Mesendoderm (in vitro differentiated cells): Measurements from ENCODE around the gene FAM163B.

Source experiments
- DNase-seq: peaks from one replicate; pipeline ENCODE4 v3.0.0; 2013
- H2AK5ac ChIP-seq: 2 replicates; pipeline ENCODE4 v1.6.1; 2013; ENCODE audit warnings: low read length, inconsistent platforms
- H2BK120ac ChIP-seq: 2 replicates; pipeline ENCODE4 v1.6.1; 2013; ENCODE audit warnings: low read depth, mild to moderate bottlenecking, low read length, moderate library complexity, mixed read lengths
- H2BK15ac ChIP-seq: replicated peaks from 2 replicates; pipeline ENCODE4 v1.6.1; 2013; ENCODE audit warnings: low read depth, mild to moderate bottlenecking, moderate library complexity
- H2BK5ac ChIP-seq: 2 replicates; pipeline ENCODE4 v1.6.1; 2013; ENCODE audit warnings: low read length, inconsistent platforms
- H3K18ac ChIP-seq: 2 replicates; pipeline ENCODE4 v1.6.1; 2013; ENCODE audit warnings: mild to moderate bottlenecking, low read length, mixed read lengths
- H3K23ac ChIP-seq: one replicate; pipeline ENCODE4 v1.6.1; 2013; ENCODE audit warnings: low read length
- H3K27ac ChIP-seq: 2 replicates; pipeline ENCODE4 v1.5.1; 2013; ENCODE audit warnings: low read depth, mild to moderate bottlenecking, inconsistent platforms, low read length, moderate library complexity
- H3K27me3 ChIP-seq: 2 replicates; pipeline ENCODE4 v1.6.1; 2013; ENCODE audit warnings: low read length, control low read depth, mild to moderate bottlenecking, inconsistent platforms; ENCODE audit not compliant: insufficient read depth, poor library complexity
- H3K36me3 ChIP-seq: 2 replicates; pipeline ENCODE4 v1.6.1; 2013; ENCODE audit warnings: low read length, inconsistent platforms; ENCODE audit not compliant: control insufficient read depth, insufficient read depth
- H3K4ac ChIP-seq: one replicate; pipeline ENCODE4 v1.6.1; 2013; ENCODE audit warnings: low read depth, mild to moderate bottlenecking, low read length, moderate library complexity
- H3K4me1 ChIP-seq: 2 replicates; pipeline ENCODE4 v1.6.1; 2013; ENCODE audit warnings: low read depth, low read length, inconsistent platforms; ENCODE audit not compliant: control insufficient read depth
- H3K4me2 ChIP-seq: 2 replicates; pipeline ENCODE4 v1.6.1; 2013; ENCODE audit warnings: low read length
- H3K4me3 ChIP-seq: 2 replicates; pipeline ENCODE4 v1.5.1; 2013; ENCODE audit warnings: mild to moderate bottlenecking, low read length
- H3K56ac ChIP-seq: one replicate; pipeline ENCODE4 v1.6.1; 2013; ENCODE audit warnings: low read length
- H3K79me1 ChIP-seq: 2 replicates; pipeline ENCODE4 v1.6.1; 2013; ENCODE audit warnings: low read length, inconsistent platforms
- H3K79me2 ChIP-seq: 2 replicates; pipeline ENCODE4 v1.6.1; 2013; ENCODE audit warnings: mild to moderate bottlenecking, low read length; ENCODE audit not compliant: control insufficient read depth, insufficient read depth
- H3K9ac ChIP-seq: 2 replicates; pipeline ENCODE4 v1.6.1; 2013; ENCODE audit warnings: low read length, inconsistent platforms
- H4K5ac ChIP-seq: one replicate; pipeline ENCODE4 v1.6.1; 2013; ENCODE audit warnings: low read length
- H4K8ac ChIP-seq: one replicate; pipeline ENCODE4 v1.6.1; 2013; ENCODE audit warnings: low read depth, mild to moderate bottlenecking, control low read depth, low read length, moderate library complexity
- WGBS: extraction: QIAGEN DNeasy Blood & Tissue Kit; methylation state at CpG from one replicate; pipeline ENCODE4 v1.1.7; 2013; ENCODE audit warnings: low lambda C conversion rate, missing lambda C conversion rate; ENCODE audit not compliant: insufficient coverage; ENCODE audit errors: extremely low coverage; 5-methylcytosine and 5-hydroxymethylcytosine counted together

The FAM163B gene

GRCh38 chr9:133576875-133577736, 32.1 kb downstream of the FAM163B start:
- Histone ChIP-seq H4K5ac (no peak overlapping the region), H3K4me2 (no peak overlapping the region), H3K56ac (no peak overlapping the region), H4K8ac (no peak overlapping the region), H3K27ac (no peak overlapping the region), H3K4ac (no peak overlapping the region), H2AK5ac (no peak overlapping the region), H3K79me2 (no peaks in the 10 kb centered on the region), H3K27me3 (no peaks in the 10 kb centered on the region), H2BK120ac (no peak overlapping the region), H3K79me1 (no peaks in the 10 kb centered on the region), H2BK15ac (no peak overlapping the region), H2BK5ac (no peak overlapping the region), H3K18ac (no peak overlapping the region), H3K9ac (no peak overlapping the region), H3K4me3 (no peak overlapping the region), H3K4me1 (peaks cover 3% of the 10 kb centered on the region), H3K23ac (no peak overlapping the region), H3K36me3 (no peaks in the 10 kb centered on the region)
- no CpG with 5 or more reads among the region's 34 CpGs for WGBS
- no peak for DNase-seq

DNA sequence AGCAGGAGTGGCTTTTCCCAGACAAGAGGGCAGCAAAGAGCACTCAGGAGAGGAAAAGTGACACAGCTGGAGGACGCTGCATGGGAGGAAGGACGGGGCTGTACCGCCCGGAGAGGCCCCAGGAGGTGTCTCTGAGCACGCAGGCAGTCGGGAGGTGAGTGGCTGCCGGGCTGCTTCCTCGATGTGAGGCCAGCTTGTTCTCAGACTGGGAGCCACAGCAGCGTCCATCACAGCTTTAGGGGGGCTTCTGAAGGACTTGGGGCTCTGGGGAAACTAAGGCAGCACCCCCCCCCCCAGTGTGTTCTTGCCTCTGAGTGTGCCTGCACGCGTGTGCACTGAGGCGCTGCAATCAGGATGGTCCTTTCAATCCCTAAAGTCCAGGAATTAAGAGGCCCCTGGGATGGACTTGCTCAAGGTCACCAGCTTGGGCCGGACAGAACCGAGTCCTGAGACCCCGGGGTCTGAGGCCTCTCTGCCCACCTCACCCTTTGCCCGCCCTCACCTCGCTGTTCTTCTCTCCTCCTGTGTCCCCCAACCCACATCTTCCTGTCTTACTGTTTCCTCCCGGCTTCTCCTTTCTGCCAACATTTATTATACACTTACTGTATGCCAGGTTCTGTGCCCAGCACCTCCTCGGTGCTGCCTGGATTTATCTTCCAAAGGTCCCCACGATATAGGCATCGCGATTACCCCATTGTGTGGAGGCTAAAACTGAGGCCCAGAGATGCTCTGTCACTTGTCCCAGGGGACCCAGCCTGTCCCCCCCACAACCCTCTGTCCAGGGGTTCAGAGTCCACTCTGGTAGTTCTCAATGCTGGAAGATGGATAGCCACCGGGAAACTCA, 32.9 kb downstream of the FAM163B start:
- Histone ChIP-seq H3K23ac (no peak overlapping the region), H3K4ac (no peak overlapping the region), H3K56ac (no peak overlapping the region), H3K4me1 (peaks cover 2% of the 10 kb centered on the region), H3K4me2 (no peak overlapping the region), H3K9ac (no peak overlapping the region), H4K5ac (no peak overlapping the region), H3K36me3 (no peaks in the 10 kb centered on the region), H2BK5ac (no peak overlapping the region), H3K18ac (no peak overlapping the region), H3K79me1 (no peaks in the 10 kb centered on the region), H4K8ac (no peak overlapping the region), H3K4me3 (no peak overlapping the region), H3K79me2 (no peaks in the 10 kb centered on the region), H3K27me3 (no peaks in the 10 kb centered on the region), H2BK15ac (no peak overlapping the region), H3K27ac (no peak overlapping the region), H2AK5ac (no peak overlapping the region), H2BK120ac (no peak overlapping the region)
- WGBS = no CpG with 5 or more reads among the region's 23 CpGs
- no peak for DNase-seq

DNA sequence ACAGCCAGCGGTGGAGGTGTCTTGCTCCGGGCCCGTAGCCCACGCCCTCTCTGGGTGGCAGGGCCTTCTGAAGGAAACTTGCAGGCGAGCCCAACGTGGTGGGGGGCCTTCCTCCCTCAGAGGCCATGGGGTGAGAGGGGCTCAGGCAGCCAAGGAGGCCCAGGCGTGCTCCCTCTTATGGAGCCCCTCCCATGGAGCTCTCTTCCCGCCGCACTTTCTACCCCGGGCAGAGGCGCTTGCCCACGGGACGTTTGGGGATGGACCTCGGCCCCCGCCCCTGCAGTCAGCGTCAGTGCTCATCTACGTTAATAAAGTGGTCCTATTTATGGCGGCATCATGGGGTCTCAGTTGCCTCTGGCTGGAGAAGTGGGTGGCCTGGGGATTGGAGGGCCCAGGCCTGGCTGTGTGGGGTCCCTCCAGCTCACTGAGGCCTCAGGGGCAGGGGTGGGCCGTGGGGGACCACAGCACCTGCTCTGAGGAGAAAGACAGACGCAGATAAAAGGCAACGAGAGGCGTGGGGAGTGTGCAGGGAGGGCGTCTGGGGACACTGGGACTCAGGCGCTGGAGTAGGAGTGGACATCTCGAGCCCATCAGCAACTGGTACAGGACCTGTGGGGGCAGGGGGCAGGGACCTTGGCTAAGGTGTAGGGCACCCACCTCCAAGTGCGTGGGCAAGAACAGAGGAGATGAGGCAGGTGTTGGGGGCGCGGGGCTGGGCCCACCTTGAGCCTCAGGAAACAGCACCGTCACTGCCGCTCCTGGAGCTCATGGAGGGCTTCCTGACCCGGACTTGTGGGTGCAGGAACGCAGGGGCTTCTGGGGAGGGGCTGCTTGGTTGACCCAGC, 33.8 kb downstream of the FAM163B start:
- no CpG with 5 or more reads among the region's 32 CpGs for WGBS
- H2AK5ac ChIP-seq = no peak overlapping the region
- no peak overlapping the region for H2BK120ac ChIP-seq
- no peak overlapping the region for H2BK15ac ChIP-seq
- H3K27me3 ChIP-seq = no peaks in the 10 kb centered on the region
- H2BK5ac ChIP-seq = no peak overlapping the region
- H3K4ac ChIP-seq = no peak overlapping the region
- H3K27ac ChIP-seq = no peak overlapping the region
- no peaks in the 10 kb centered on the region for H3K79me2 ChIP-seq
- H3K4me1 ChIP-seq = peaks cover 2% of the 10 kb centered on the region
- H3K4me3 ChIP-seq = no peak overlapping the region
- H3K9ac ChIP-seq = no peak overlapping the region
- H3K36me3 ChIP-seq = no peaks in the 10 kb centered on the region
- H3K18ac ChIP-seq = no peak overlapping the region
- no peak overlapping the region for H3K56ac ChIP-seq
- H3K4me2 ChIP-seq = no peak overlapping the region
- no peaks in the 10 kb centered on the region for H3K79me1 ChIP-seq
- H4K8ac ChIP-seq = no peak overlapping the region
- H3K23ac ChIP-seq = no peak overlapping the region
- DNase-seq = no peak
- H4K5ac ChIP-seq = no peak overlapping the region

GRCh38 chr9:133574771-133575170, 34.4 kb downstream of the FAM163B start:
- Histone ChIP-seq H2BK15ac (no peak overlapping the region), H3K27ac (no peak overlapping the region), H3K18ac (no peak overlapping the region), H4K5ac (no peak overlapping the region), H2AK5ac (no peak overlapping the region), H3K56ac (no peak overlapping the region), H3K4me3 (no peak overlapping the region), H3K4me1 (peaks cover 2% of the 10 kb centered on the region), H3K23ac (no peak overlapping the region), H4K8ac (no peak overlapping the region), H3K36me3 (no peaks in the 10 kb centered on the region), H3K79me2 (no peaks in the 10 kb centered on the region), H3K4me2 (no peak overlapping the region), H3K9ac (no peak overlapping the region), H3K27me3 (no peaks in the 10 kb centered on the region), H2BK120ac (no peak overlapping the region), H2BK5ac (no peak overlapping the region), H3K79me1 (no peaks in the 10 kb centered on the region), H3K4ac (no peak overlapping the region)
- DNase-seq = no peak
- WGBS = no CpG with 5 or more reads among the region's 17 CpGs

DNA sequence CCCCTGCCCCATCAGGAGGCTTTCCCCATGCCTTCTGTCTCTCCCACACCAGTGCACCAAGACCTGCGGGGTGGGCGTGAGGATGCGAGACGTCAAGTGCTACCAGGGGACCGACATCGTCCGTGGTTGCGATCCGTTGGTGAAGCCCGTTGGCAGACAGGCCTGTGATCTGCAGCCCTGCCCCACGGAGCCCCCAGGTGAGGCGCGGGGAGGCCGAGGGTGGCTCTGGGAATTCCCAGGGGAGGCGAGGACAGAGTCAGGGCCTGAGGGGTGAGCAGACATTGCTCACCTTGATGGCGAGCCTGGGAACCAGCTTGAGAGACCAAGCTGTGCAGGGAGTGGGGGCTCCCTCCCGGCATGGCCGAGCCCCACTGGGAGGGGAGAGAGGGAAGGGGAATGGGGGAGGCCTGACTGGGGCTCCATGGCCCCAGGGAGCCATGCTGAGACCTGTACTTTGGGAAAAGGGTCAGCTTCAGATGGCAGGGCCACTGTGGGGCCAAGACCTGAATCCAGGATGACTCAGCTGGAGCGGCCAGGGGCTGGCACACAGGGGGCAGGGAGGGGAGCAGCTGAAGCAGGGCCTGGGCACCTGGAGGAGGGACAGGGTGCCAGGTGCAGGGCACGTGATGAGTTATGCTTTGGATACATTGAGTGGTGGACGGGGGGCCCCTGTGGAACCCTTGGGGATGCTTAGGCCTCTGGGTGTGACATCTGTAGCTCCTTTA, 35.2 kb downstream of the FAM163B start:
- H3K4me1 ChIP-seq = peaks cover 2% of the 10 kb centered on the region
- H3K4me2 ChIP-seq = no peak overlapping the region
- no peak overlapping the region for H3K18ac ChIP-seq
- no peak for DNase-seq
- H2BK5ac ChIP-seq = no peak overlapping the region
- no peak overlapping the region for H2AK5ac ChIP-seq
- H3K56ac ChIP-seq = no peak overlapping the region
- no peaks in the 10 kb centered on the region for H3K36me3 ChIP-seq
- no peak overlapping the region for H4K5ac ChIP-seq
- H3K23ac ChIP-seq = no peak overlapping the region
- H4K8ac ChIP-seq = no peak overlapping the region
- no peak overlapping the region for H3K9ac ChIP-seq
- no peaks in the 10 kb centered on the region for H3K27me3 ChIP-seq
- no peak overlapping the region for H3K4ac ChIP-seq
- no peak overlapping the region for H3K27ac ChIP-seq
- H3K79me2 ChIP-seq = no peaks in the 10 kb centered on the region
- H2BK120ac ChIP-seq = no peak overlapping the region
- no peak overlapping the region for H3K4me3 ChIP-seq
- no peak overlapping the region for H2BK15ac ChIP-seq
- no peaks in the 10 kb centered on the region for H3K79me1 ChIP-seq
- no CpG with 5 or more reads among the region's 21 CpGs for WGBS
